UCSD-AML1 (cell line): ENCODE results near the gene MGMT.

ENCODE experiments used
- DNase-seq: peaks from one replicate; lab custom pipeline; 2025; ENCODE audit not compliant: unreplicated experiment; lab: John Stamatoyannopoulos, UW

Gene MGMT

DNA sequence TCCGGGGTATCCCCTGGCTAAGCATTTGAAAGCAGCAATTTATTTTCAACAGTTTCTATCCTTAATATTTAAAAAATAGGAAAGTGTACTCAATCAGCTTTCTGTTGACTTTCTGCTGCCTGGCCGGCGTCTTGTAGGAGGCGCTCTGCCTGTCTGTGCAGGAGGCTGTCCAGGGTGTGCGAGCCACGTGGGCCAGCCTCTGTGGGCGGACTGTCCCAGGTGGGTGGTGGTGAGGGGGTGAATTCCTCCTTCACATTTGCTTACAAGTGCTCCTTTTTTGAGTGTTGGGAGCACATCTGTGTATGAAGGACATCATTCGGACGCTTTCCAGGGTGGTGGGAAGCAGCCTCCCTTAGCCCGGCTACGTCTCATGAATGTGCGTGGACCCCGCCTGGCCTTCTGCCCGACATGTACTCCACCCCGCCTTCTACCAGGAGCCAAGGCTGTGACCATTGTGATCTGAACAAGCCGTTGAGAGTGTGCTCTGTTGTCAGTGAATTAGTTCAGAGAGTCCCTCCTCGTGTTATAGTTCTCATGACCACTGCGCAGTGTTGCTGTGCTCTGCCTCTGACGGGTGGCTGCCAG, 114.9 kb downstream of the MGMT start:
- no peak for DNase-seq

DNA sequence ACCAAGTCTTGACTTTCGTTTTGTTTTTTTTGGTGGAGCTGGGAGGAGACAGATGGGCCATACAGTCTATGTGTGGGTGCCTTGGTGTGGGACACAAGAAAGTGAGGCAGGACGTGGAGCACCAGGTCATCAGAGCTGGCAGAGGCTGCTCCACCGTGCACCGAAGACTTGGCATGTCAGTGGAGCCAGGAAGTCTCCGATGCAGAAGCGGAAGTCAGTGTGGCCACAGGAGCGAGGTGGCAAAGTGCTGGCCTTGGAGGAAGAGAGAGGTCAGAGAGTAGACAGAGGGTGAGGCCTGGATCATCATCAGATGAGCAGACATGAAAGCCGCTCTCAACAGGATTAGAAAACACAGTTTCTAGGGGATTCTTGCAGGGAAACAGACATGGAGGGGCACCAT, 116.8 kb downstream of the MGMT start:
- DNase-seq, result peak; percentile 19

DNA sequence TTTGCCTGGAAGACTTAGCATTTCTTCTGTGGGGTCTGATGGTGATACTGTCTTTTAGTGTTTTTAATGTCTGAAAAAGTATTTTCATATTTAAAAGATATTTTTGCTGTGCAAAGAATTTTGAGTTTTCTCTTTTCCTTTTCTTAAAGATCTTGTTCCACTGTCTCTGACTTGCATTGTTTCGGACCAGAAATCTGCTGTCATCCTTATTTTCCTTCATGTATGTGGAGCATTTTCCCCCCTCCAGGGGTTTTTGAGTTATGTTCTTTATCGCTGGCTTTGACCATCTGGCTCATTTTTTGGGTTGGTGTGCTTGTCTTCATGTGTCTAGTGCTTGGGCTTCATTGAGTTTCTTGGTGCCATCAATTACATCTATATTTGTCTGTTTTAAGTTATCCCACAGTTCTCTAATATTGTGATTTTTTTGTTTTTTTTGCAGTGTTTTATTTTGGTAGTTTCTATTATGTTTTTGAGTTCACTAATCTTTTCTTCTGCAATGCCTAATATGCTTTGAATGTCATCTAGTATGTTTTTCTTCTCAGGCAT, 119.9 kb downstream of the MGMT start:
- DNase-seq, result no peak

DNA sequence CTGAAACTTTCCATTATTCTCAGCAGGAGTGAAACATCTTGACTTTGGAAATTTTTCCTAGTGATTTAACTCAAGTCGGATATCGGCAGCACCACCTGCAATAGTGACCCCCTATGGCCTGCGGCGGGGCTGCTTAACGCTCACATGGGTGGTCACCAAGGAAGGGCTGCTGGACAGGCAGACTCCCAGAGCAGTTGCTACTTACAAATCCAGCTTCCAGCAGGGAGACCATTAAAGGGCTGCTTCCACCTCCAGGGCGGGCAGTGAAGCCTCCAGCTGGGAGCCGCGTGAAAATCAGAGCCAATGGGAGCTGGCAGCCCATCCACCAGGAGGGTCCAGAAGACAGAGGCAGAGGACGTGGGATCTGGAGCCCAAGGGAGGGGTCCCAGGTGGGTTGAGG, 122.5 kb downstream of the MGMT start:
- no peak for DNase-seq

DNA sequence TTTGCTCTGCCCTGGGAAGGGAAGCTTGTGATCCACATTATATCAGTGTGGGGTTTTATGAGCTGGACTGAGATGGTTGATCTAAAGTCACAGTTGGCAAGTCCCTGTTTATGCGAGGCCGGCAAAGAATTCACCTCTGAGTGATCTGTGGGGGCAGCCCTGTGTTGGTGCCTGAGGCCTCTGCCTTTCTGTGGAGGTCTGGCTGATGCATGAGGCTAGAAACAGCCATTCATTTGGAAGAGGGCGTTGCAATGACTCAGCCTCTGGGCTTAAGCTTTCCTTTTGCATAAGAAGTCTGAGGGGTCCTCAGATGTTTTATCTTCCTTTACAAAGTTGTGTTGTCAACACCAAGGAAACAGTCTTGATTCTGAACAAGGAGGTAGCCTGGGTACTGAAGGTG, 126.9 kb downstream of the MGMT start:
- DNase-seq, result no peak

DNA sequence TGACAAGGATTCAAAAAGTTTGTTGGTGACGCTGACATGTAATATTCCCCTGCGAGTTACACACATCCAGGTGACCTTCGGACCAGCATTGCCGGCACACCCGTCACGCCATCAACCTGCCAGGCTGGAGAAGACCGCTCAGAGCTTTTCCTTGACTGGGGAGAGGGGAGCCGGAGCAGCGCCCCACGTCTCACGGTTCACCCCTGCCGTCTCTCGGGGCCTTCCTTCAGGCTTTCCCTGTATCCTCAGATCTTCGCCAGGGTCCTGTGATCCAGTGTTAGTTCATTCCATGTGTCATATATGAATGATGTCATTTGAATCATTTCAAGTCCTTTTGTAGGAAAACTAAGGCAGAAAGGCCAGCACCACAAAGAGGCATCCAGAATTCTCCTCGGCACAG, 127.8 kb downstream of the MGMT start:
- DNase-seq, result no peak

DNA sequence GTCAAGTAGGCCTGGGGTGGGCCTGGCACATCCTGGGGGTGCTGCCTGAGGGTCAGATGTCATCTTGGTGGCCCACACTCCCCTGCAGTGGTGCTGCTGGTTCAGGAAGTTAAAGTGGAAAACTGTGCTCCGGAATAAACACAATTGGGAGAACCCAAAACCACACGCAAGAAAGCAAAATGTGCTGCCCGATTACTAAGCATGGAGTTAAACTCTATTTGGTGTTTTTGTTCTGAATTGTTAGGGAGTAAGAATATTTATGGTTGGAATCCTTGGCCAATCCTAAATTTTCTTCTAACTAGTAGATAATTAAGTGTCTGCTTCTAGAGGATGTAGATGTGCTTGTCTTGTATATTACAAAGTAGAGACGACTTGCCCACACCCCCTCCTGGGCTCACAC, 131.4 kb downstream of the MGMT start:
- DNase-seq, result no peak

DNA sequence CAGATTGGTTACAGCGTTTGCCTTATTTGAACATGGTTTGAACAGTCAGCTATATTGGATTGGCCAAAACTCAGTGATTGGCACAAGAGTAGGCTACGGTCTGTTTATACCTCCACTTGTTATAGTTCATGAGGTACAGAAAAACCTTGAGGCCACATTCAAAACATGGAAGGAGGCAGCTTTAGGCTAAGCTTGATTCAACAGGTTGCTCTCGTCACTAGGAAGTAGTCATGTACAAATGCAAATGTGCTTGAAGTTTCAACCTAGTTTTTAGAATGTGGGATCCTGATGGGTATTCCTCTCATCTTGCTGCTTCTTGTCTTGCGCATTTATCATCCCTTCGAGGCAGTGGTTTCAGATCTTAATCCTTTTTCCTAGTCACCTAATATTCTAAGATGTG, 132.1 kb downstream of the MGMT start:
- DNase-seq, result no peak

DNA sequence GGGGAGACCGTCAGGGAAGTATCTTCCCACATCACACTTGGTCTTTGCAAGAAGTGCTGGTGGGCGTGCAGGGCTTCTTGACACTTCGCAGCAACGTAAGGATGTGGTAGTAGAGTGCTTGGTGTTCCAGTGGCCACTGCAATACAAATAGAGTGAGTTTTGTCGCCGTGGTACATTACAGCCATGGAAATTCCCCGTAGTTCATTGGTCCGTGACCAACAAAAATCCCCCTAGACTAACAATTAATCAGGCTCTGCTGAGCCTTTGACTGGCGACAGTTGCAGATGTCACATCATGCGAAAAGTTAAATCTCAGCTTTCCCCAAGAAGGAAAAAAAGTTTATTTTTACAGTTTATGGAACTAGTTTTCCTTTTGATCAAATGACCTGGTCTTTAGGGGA, 134.7 kb downstream of the MGMT start:
- no peak for DNase-seq

DNA sequence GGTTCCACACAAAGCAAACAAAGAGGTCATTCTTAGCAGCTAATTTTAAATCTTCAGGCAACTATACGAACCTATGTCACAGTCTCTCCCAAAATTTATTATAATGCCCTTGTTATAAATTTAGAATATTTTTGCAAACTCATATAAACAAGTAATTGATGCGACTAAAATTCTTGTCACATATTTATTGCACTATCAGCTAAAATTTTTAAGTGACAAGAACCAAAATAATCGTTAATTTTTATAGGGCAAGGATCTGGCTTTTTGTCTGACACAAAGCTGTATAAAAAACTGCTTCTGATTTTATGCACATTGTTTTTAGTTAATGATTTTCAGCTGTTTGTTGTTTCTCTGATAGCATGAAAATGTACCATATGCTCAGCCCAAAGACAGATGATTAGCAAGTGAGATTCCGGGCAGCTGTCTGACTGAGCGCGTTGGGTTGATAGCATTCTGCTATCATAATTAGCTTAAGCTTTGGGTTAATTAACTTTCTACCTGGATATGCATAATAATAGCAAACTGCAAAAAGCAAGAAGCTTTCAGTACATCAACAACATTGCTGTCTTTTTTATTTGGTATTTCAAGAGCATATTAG, 136.0 kb downstream of the MGMT start:
- DNase-seq, result no peak

DNA sequence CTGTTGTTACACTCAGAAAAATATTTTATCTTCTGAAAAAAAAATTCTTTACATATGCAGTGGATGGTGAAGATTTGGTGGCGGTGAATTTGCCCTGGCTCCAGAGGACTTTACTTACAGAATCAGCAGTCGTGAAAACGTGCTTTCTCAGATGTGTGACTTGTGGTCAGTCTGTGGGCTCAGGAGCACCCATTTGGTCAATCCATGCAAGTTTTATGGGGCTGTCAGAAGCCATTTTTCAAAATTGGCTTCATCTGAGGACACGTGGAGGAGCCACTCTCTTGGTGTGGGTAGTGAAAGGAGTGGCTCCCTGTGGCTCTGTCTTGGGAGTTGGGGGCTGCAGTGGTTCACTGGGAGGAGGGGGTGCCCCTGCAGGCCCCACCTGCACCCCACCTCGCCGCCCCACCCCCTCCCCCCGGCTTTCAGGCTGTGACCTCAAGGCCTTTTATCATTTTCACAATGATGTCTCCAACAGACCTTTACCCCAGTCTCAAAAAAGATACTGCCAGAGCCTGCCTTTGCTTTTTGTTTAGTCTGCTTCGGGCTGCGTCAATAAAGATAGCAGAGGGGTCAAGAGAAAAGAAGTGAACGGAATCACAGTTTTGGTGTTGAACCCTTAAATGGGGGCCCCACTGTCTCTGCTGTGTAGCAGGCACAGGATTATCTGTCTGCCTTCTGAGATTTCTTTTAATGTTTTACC, 137.4 kb downstream of the MGMT start:
- no peak for DNase-seq

DNA sequence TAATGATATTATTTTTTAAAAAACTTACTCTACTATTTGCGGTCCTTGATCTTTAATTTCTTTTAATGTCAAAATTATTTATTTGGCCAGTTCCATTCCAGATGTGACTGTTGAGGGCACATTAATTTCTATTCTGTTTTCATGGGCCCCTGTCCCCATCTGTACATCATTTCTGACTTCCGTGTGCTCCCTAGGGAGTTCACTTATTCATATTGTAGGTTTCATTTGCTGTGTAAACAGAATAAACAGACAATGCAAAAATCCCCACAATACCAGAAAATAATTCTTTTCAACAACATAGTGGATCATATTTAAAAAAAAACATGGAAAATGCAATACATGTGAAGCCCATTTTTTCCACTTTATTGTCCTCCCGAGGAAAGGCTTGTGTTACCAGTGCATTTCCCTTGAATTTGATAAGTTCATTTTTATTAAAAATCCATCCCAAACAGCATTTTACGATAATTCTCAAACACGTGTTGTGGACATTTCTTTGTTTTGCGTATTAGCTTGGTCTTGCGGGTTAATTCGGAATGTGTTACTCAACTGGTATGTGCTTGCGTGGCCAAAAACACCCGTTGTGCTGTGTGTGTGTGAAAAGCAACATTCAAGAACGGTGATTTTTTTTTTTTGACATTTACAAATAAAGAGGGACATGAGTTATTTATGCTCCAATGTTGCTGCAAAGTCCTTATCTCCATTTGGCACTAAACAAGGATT, 138.4 kb downstream of the MGMT start:
- no peak for DNase-seq

DNA sequence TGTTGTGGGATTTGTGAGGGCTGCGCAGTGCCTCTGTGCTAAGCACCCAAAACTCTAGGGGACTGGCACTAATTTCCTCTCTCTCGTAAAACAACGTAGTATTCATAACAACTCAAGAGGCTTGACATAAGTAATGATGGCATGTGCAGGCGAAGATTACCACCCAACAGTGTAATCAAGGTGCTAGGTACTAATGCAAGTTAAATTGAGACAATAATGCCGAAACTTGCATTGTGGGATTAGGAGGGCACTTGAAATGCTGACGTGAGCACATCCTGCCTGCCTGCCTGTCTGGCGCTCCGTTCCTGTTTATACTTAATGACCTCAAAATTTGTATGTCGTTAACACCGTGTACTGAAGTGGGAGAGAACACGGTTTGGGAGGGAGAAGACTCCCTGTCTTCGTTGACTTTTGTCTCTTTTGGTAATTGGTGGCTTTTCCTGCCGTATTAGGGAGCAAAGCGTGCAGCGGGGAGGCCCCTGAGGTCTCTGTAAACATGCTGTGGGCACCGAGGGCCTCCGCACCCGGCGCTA, 139.0 kb downstream of the MGMT start:
- no peak for DNase-seq

DNA sequence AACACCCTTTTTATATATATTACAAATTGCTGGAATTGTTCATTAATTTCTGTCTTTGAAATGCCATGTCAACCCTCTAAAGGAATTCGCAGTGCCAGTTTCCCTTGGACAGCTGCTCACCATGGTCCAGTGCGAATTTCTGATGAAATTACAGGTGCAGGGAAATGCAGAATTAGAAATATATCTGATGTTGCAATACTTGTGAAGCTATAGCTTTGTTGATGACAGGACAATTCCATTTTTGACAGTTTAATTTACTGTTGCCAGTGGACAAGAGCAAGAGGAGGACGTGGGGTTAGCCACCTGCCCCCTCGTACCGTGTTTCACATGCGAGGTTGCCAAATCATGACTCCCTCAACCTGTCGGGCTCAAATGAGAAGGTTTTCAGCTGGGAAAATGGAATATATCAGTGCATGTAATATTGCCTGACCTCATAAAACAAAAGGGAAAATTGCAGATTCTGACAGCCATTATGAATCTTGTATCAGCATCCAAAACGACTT, 140.6 kb downstream of the MGMT start:
- no peak for DNase-seq

DNA sequence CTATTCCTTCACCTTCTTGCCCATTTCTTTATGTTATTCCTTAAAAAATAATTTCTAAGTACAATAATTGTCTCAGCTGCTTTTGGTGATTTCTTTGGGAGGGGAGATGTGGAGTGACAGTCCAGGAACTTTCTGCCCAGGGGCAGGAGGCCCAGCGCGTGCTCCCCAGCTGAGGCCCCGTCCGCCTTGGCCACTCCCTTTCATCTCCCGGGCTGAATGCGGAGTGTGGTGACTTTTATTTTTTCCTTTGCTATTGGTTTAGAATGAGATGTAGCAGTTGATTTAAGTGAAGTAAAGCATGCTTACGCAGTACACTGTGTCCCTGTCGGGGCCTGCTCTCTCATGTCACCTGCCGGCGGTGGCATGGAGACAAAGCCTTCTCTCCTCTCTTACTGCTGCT, 141.6 kb downstream of the MGMT start:
- DNase-seq, result no peak

DNA sequence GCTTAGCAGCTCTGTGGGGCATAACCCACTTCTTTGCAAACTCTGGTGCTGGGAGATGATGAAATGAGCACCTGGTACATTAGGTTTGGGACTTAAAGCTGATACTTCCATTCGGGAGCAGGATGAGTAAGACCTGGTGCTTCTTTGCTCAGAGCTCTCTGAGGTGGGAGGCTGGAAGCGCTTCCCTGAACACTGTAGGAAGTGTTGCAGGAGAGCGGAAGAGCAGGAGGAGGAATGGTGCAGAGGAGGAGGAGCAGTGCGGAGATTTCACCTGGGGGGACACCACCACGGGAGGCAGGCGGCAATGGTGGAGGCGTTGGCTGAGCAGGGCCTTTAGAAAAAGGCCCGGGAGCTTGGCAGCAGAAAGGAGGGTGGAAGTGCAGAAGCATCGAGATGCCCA, 142.5 kb downstream of the MGMT start:
- DNase-seq, result no peak

DNA sequence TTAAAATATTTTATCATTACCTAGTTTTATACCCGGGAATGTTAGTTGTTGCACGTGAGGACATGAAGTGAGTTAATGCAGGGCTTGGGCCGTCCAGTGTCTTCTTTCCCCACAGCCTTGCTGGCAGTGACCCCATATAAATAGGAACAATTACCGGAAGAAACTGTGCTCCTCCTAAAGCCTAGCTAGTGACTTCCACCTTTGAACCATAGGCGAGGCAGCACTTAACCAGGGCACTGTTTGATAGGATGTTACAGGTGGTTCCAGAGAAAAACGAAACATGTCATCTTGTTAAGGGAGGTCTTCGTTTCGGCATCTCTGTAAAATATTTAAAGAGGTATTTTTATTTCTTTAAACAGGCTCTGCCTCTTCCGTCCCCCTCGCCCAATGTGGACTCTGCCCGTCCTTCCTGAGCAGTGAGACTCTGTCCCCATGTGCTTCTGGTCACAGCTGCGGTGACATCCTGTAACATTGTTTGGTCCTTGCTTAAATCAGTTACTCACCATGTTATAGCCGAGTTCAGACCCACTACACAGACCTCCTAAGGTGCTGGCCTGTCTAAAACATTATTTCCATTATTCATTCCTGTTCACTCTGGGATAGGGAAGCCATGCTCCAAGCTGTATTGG, 145.6 kb downstream of the MGMT start:
- no peak for DNase-seq

DNA sequence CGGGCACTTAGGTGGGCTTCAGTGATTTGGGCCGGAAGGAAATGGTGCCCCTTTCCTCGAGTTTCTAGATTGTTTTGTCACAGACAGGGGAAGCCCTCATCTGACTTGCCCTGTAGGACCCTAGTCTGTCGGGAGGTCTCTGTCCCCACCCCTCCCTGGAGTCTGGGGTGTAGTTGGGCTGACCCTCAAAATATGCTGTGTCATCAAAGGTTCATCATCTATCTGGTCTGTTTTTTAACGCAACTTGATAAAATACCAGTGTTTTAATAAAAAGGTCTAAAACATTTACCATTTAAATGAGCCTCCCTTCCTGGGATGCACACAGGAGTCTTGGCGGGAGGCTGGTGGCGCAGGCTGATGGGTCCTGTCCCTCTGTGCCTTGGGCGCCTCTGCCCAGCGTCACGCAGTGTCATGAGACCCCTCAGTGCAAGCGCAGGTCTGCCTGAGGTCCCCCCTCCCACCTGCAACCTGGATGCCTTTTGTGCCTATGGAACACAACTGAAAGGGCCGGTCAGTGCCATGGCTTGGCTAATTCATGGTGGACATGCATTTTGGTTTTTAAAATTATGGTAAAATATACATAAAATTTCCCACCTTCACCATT, 146.4 kb downstream of the MGMT start:
- no peak for DNase-seq

DNA sequence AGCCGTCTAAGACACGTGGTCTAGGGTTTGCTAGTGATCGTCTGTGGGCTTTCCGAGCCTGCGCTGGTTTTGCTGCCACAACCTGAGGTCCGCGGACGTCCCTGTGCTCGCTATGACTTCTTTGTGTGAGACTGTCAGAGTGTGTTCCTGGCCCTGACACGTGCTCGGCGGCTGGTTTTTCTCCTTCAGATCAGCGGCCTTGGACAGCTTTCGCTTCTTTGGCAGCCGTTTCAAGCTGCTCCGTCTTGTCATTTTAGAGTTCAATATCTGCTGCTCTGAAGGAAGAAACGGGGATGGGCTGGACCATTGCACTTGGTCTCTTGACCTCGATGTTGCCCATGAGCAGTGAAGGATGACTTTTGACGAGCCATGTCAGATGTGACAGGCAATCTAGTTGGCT, 147.3 kb downstream of the MGMT start:
- no peak for DNase-seq

DNA sequence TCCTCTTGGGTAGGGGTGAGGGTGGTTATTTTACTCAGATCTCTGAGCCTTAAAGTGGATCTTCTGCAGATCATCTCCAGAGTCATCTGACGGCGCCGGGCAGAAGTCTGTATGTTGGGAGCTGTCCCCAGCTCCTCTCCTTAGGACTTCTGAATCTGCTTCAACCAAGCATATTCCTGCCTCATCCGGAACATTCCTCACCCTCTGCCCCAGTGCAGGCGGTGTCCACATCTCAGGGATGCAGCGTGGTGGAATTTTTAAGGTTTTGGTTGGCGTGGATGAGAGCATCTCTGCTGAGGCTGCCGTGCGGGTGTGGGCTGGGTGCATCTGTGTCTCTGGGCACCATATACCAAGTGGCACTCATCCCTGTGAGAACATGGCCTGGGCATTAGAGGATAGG, 148.3 kb downstream of the MGMT start:
- DNase-seq, result no peak
